NCI-H2227 (cell line): ENCODE results near the gene KIRREL3.

Source experiments
- DNase-seq: peaks from one replicate; lab custom pipeline; 2025; ENCODE audit not compliant: unreplicated experiment; lab: John Stamatoyannopoulos, UW

The KIRREL3 gene

GRCh38 chr11:126519764-126520734 lies 480.5 kb downstream of the KIRREL3 start:
- no peak for DNase-seq

- no peak for DNase-seq
Measured at GRCh38 chr11:126518972-126519690, 481.4 kb downstream of the KIRREL3 start.

GRCh38 chr11:126518071-126518971 lies 482.2 kb downstream of the KIRREL3 start:
- DNase-seq, result no peak

GRCh38 chr11:126515501-126515900 lies 485.1 kb downstream of the KIRREL3 start:
- DNase-seq, result no peak

GRCh38 chr11:126514061-126514693 lies 486.4 kb downstream of the KIRREL3 start:
- no peak for DNase-seq

GRCh38 chr11:126512741-126513715 lies 487.5 kb downstream of the KIRREL3 start:
- no peak for DNase-seq

- DNase-seq, result no peak
Measured at GRCh38 chr11:126512251-126512650, 488.3 kb downstream of the KIRREL3 start.

- no peak for DNase-seq
Measured at GRCh38 chr11:126511475-126512115, 489.0 kb downstream of the KIRREL3 start.

- DNase-seq, result no peak
Measured at GRCh38 chr11:126510621-126511370, 489.8 kb downstream of the KIRREL3 start.

GRCh38 chr11:126507646-126508045 lies 492.9 kb downstream of the KIRREL3 start:
- no peak for DNase-seq

- no peak for DNase-seq
Measured at GRCh38 chr11:126506789-126507188, 493.8 kb downstream of the KIRREL3 start.

GRCh38 chr11:126502982-126503381 lies 497.6 kb downstream of the KIRREL3 start:
- no peak for DNase-seq

- DNase-seq, result no peak
Measured at GRCh38 chr11:126502159-126502558, 498.4 kb downstream of the KIRREL3 start.

GRCh38 chr11:126501641-126502040 lies 498.9 kb downstream of the KIRREL3 start:
- no peak for DNase-seq

GRCh38 chr11:126500981-126501380 lies 499.6 kb downstream of the KIRREL3 start:
- no peak for DNase-seq

- no peak for DNase-seq
Measured at GRCh38 chr11:126499131-126499752, 501.3 kb downstream of the KIRREL3 start.

- no peak for DNase-seq
Measured at GRCh38 chr11:126498281-126498680, 502.3 kb downstream of the KIRREL3 start.
